Measurements from ENCODE around the gene SMO. TPM values are rescaled to one million over a fixed set of nuclear protein-coding genes. Genes with fewer than 3 reads are reported as not detected.

Gene SMO
- total RNA-seq: 16.5 and 16.6 TPM in 2 replicates

GRCh38 chr7:129188372-129188891, at the start of gene SMO:
Gene SMO (plus strand): TSS chr7:129188633. CDS start chr7:129189152, 519 bp downstream.

GRCh38 chr7:129144095-129144833, 44.2 kb upstream of the SMO start, which contains the start of gene TSPAN33:
Gene TSPAN33 (plus strand): TSS chr7:129144707. CDS start chr7:129144981, 274 bp downstream.

GRCh38 chr7:129224251-129225205, 36.1 kb downstream of the SMO start, which contains the start of gene AHCYL2:
Gene AHCYL2 (plus strand): TSS chr7:129225030.

Other genes with a start within 250 kb of the SMO start
- 22.2 and 32.9 TPM in 2 replicates for gene TNPO3, start 133.5 kb upstream of the SMO start, total RNA-seq
- 0.65 TPM in 1 of 2 replicates, not detected in the other for gene TSPAN33, start 43.9 kb upstream of the SMO start, total RNA-seq
- 12.0 and 15.2 TPM in 2 replicates for gene AHCYL2, start 36.4 kb downstream of the SMO start, total RNA-seq
- 1.3 and 4.2 TPM in 2 replicates for gene STRIP2, start 245.8 kb downstream of the SMO start, total RNA-seq